GM12878 (cell line): ENCODE measurements around the gene ZBTB21. TPM values are rescaled to one million over a fixed set of nuclear protein-coding genes. Genes with fewer than 3 reads are reported as not detected.

Experiments used
- ATF3 ChIP-seq: IDR thresholded peaks from 2 replicates; pipeline ENCODE4 v1.6.1; 2011; ENCODE audit warnings: low read depth, mild to moderate bottlenecking, low read length, moderate library complexity, borderline replicate concordance; ENCODE audit errors: extremely low read depth
- BMI1 ChIP-seq: fragments of 450-650 bp; IDR thresholded peaks from 2 replicates; pipeline ENCODE4 v1.6.1; 2016; ENCODE audit warnings: mild to moderate bottlenecking, moderate library complexity, borderline replicate concordance
- ETV6 ChIP-seq, 2 experiments: fragments of 450-650 bp in 1 of 2; IDR thresholded peaks in 1 of 2; conservative IDR thresholded peaks in 1 of 2; 2 replicates each; pipeline ENCODE4 v1.6.1; 2014; ENCODE audit warnings: antibody characterized with exemption in 1 of 2, borderline replicate concordance in 1 of 2, low read depth in 1 of 2, mild to moderate bottlenecking in 1 of 2, moderate library complexity in 1 of 2
- MYC ChIP-seq: IDR thresholded peaks from 2 replicates; pipeline ENCODE4 v1.6.1; 2011; ENCODE audit warnings: mild to moderate bottlenecking, low read length, moderate library complexity, inconsistent platforms; ENCODE audit not compliant: insufficient read depth, insufficient replicate concordance, insufficient read length, severe bottlenecking
- NBN ChIP-seq: fragments of 450-650 bp; IDR thresholded peaks from 2 replicates; pipeline ENCODE4 v1.6.1; 2016
- SIX5 ChIP-seq: IDR thresholded peaks from 2 replicates; pipeline ENCODE4 v1.6.1; 2011; ENCODE audit warnings: mild to moderate bottlenecking, low read depth, low read length, moderate library complexity; ENCODE audit not compliant: severe bottlenecking
- SP1 ChIP-seq: IDR thresholded peaks from one replicate; pipeline ENCODE4 v1.6.1; 2011; ENCODE audit warnings: low read depth, low read length
- TAF1 ChIP-seq: IDR thresholded peaks from 2 replicates; pipeline ENCODE4 v1.6.1; 2011; ENCODE audit warnings: mild to moderate bottlenecking, low read depth, low read length, borderline replicate concordance
- ZBTB40 ChIP-seq: fragments of 450-650 bp; IDR thresholded peaks from 2 replicates; pipeline ENCODE4 v1.6.1; 2016; ENCODE audit warnings: mild to moderate bottlenecking, moderate library complexity, borderline replicate concordance
- polyA plus RNA-seq, 11 experiments: library from polyadenylated mRNA; depleted of rRNA in 4 of 11; unstranded in 6 of 11; stranded (reverse) in 5 of 11; fragments of >200 nt; fragmentation: Nextera tagmentation in 4 of 11; fragmentation: Illumina TruSeq in 1 of 11; extraction: Ambion mirVana in 4 of 11; extraction: Trizol in 1 of 11; gene quantifications; 1 replicate in 1 of 11; 2 replicates in 10 of 11; pipeline versions ENCODE4 v1.2.1 to v1.2.3, GENCODE V29; 2011 to 2016; ENCODE audit warnings: inconsistent platforms in 2 of 11, missing spikeins in 2 of 11, low read depth in 1 of 11
- total RNA-seq, 4 experiments: library from RNA; depleted of rRNA in 3 of 4; stranded (reverse); fragments of >200 nt in 3 of 4; fragmentation: Illumina TruSeq in 1 of 4; extraction: Trizol in 1 of 4; gene quantifications; 2 replicates each; pipeline versions ENCODE4 v1.2.1 to v1.2.3, GENCODE V29; 2013 to 2021
- TF ChIP-seq, protein P1 (sequence below): fragments of 450-650 bp; IDR thresholded peaks from 2 replicates; pipeline ENCODE4 v1.6.1; 2017; ENCODE audit warnings: mild to moderate bottlenecking, moderate library complexity
- TF ChIP-seq, protein P2 (sequence below): fragments of 450-650 bp; IDR thresholded peaks from 2 replicates; pipeline ENCODE4 v1.6.1; 2017; ENCODE audit warnings: borderline replicate concordance
- TF ChIP-seq, protein P3 (sequence below): fragments of 450-650 bp; IDR thresholded peaks from 2 replicates; pipeline ENCODE4 v1.6.1; 2018; ENCODE audit warnings: mild to moderate bottlenecking, low read depth, moderate library complexity; ENCODE audit not compliant: partially characterized antibody
- TF ChIP-seq, protein P4 (sequence below): fragments of 450-650 bp; IDR thresholded peaks from 2 replicates; pipeline ENCODE4 v1.6.1; 2016; ENCODE audit warnings: mild to moderate bottlenecking

Gene ZBTB21
- total and polyA plus RNA-seq, 10 of the 15 experiments (the other 5 are each of a cell fraction or from before 2014, with no cell fraction given): 1.8 to 21.6 (median 10.6) TPM

DNA sequence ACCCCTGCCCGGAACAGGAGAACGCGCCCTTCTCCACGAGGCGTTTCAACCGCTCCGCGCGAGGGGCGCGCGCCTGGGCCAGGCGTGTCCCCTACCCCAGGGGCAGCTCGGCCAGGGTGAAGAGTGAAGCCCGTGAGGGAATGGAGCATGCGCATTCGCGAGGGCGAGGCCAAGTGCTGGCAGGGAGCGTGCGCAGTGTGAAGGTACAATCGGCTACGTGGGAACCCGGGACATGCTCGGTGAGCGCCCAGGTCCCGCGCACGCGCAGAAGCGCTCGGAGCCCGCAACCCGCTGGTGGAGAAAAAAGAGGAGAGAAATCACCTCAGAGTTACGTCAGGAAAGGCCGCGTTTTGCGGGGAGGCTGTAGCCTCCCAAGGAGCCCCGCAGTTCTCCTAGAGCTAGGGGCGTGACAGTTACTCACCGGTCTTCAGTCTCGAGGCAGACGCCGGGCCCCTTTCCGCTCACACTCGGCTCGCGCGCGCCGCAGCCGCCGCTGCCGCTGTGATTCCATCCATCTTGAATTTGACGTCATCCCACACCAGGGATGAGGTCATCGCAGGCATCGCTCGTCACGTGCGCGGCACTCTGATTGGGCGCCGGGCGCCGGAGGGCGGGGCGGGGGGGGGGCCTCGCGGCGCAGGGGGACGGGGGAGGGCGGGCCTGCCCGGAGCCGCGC lies at the start of gene ZBTB21 (continued):
- TF ChIP-seq, protein P1, sequence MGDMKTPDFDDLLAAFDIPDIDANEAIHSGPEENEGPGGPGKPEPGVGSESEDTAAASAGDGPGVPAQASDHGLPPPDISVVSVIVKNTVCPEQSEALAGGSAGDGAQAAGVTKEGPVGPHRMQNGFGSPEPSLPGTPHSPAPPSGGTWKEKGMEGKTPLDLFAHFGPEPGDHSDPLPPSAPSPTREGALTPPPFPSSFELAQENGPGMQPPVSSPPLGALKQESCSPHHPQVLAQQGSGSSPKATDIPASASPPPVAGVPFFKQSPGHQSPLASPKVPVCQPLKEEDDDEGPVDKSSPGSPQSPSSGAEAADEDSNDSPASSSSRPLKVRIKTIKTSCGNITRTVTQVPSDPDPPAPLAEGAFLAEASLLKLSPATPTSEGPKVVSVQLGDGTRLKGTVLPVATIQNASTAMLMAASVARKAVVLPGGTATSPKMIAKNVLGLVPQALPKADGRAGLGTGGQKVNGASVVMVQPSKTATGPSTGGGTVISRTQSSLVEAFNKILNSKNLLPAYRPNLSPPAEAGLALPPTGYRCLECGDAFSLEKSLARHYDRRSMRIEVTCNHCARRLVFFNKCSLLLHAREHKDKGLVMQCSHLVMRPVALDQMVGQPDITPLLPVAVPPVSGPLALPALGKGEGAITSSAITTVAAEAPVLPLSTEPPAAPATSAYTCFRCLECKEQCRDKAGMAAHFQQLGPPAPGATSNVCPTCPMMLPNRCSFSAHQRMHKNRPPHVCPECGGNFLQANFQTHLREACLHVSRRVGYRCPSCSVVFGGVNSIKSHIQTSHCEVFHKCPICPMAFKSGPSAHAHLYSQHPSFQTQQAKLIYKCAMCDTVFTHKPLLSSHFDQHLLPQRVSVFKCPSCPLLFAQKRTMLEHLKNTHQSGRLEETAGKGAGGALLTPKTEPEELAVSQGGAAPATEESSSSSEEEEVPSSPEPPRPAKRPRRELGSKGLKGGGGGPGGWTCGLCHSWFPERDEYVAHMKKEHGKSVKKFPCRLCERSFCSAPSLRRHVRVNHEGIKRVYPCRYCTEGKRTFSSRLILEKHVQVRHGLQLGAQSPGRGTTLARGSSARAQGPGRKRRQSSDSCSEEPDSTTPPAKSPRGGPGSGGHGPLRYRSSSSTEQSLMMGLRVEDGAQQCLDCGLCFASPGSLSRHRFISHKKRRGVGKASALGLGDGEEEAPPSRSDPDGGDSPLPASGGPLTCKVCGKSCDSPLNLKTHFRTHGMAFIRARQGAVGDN: peak; percentile 45; the same call in 1 of the 2 replicates
- TF ChIP-seq SP1 (peak; percentile 25), NBN (peak; percentile 99), ZBTB40 (no peak; the same call in 1 of the 2 replicates), MYC (no peak), TAF1 (peak; percentile 79), ATF3 (peak; percentile 27; the same call in 1 of the 2 replicates), SIX5 (no peak), ETV6 (conservative IDR thresholded peaks at IDR 0.05 in 1 of 2, IDR thresholded peaks at IDR 0.05 in 1 of 2; ENCODE audit: borderline replicate concordance in 1 of 2, low read depth in 1 of 2) (no peak), BMI1 (no peak)
- TF ChIP-seq, protein P2, sequence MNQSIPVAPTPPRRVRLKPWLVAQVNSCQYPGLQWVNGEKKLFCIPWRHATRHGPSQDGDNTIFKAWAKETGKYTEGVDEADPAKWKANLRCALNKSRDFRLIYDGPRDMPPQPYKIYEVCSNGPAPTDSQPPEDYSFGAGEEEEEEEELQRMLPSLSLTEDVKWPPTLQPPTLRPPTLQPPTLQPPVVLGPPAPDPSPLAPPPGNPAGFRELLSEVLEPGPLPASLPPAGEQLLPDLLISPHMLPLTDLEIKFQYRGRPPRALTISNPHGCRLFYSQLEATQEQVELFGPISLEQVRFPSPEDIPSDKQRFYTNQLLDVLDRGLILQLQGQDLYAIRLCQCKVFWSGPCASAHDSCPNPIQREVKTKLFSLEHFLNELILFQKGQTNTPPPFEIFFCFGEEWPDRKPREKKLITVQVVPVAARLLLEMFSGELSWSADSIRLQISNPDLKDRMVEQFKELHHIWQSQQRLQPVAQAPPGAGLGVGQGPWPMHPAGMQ: no peak
- TF ChIP-seq, protein P3, sequence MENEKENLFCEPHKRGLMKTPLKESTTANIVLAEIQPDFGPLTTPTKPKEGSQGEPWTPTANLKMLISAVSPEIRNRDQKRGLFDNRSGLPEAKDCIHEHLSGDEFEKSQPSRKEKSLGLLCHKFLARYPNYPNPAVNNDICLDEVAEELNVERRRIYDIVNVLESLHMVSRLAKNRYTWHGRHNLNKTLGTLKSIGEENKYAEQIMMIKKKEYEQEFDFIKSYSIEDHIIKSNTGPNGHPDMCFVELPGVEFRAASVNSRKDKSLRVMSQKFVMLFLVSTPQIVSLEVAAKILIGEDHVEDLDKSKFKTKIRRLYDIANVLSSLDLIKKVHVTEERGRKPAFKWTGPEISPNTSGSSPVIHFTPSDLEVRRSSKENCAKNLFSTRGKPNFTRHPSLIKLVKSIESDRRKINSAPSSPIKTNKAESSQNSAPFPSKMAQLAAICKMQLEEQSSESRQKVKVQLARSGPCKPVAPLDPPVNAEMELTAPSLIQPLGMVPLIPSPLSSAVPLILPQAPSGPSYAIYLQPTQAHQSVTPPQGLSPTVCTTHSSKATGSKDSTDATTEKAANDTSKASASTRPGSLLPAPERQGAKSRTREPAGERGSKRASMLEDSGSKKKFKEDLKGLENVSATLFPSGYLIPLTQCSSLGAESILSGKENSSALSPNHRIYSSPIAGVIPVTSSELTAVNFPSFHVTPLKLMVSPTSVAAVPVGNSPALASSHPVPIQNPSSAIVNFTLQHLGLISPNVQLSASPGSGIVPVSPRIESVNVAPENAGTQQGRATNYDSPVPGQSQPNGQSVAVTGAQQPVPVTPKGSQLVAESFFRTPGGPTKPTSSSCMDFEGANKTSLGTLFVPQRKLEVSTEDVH: peak; percentile 83
- TF ChIP-seq, protein P4, sequence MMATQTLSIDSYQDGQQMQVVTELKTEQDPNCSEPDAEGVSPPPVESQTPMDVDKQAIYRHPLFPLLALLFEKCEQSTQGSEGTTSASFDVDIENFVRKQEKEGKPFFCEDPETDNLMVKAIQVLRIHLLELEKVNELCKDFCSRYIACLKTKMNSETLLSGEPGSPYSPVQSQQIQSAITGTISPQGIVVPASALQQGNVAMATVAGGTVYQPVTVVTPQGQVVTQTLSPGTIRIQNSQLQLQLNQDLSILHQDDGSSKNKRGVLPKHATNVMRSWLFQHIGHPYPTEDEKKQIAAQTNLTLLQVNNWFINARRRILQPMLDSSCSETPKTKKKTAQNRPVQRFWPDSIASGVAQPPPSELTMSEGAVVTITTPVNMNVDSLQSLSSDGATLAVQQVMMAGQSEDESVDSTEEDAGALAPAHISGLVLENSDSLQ: peak; percentile 62
